Subcutaneous abdominal adipose tissue (tissue), 5 donors: ENCODE measurements around the gene ASTN2.

Source experiments
- H3K27ac ChIP-seq: one replicate; pipeline ENCODE4 v1.7.0; 2013; ENCODE audit warnings: low read depth, mild to moderate bottlenecking, inconsistent platforms, low read length, moderate library complexity
- H3K27me3 ChIP-seq, 5 donors: one replicate each; pipeline ENCODE4 v1.7.0; 2013; ENCODE audit warnings: low read length in 5 of 5, inconsistent platforms in 1 of 5; ENCODE audit not compliant: control insufficient read depth in 5 of 5, insufficient read depth in 4 of 5
- H3K36me3 ChIP-seq, 5 donors: one replicate each; pipeline ENCODE4 v1.7.0; 2013; ENCODE audit warnings: low read length in 5 of 5; ENCODE audit not compliant: control insufficient read depth in 5 of 5, insufficient read depth in 5 of 5
- H3K4me1 ChIP-seq, 5 donors: one replicate each; pipeline ENCODE4 v1.7.0; 2013; ENCODE audit warnings: low read length in 5 of 5, mild to moderate bottlenecking in 3 of 5, moderate library complexity in 1 of 5; ENCODE audit not compliant: control insufficient read depth in 5 of 5, insufficient read depth in 5 of 5
- H3K4me3 ChIP-seq, 5 donors: one replicate each; pipeline ENCODE4 v1.7.0; 2013; ENCODE audit warnings: low read length in 5 of 5, low read depth in 1 of 5
- H3K9ac ChIP-seq, 5 donors: one replicate each; pipeline ENCODE4 v1.7.0; 2013; ENCODE audit warnings: low read length in 5 of 5, mild to moderate bottlenecking in 4 of 5, moderate library complexity in 3 of 5
- H3K9me3 ChIP-seq, 5 donors: one replicate each; pipeline ENCODE4 v1.7.0; 2013; ENCODE audit warnings: low read length in 5 of 5; ENCODE audit not compliant: control insufficient read depth in 5 of 5
- donor health status: healthy.
- donor health status: healthy.
- donor health status: healthy.
- donor health status: healthy.
- donor health status: healthy.

Gene ASTN2

GRCh38 chr9:117116084-117116483, 298.8 kb downstream of the ASTN2 start:
- H3K4me3 ChIP-seq, result no peak overlapping the region
- H3K27ac ChIP-seq, result no peak overlapping the region
- no peaks in the 10 kb centered on the region for H3K36me3 ChIP-seq
- H3K9me3 ChIP-seq, result no peaks in the 10 kb centered on the region
- H3K9ac ChIP-seq, result no peak overlapping the region
- H3K27me3 ChIP-seq, result no peaks in the 10 kb centered on the region
- no peaks in the 10 kb centered on the region for H3K4me1 ChIP-seq

- Histone ChIP-seq H3K27ac (no peak overlapping the region), H3K4me3 (no peak overlapping the region), H3K36me3 (no peaks in the 10 kb centered on the region), H3K9me3 (no peaks in the 10 kb centered on the region), H3K9ac (no peak overlapping the region), H3K27me3 (no peaks in the 10 kb centered on the region), H3K4me1 (peaks cover 0 to 5% (median 0%) of the 10 kb centered on the region in 5 donors)
Observed at GRCh38 chr9:117114768-117115167, 300.1 kb downstream of the ASTN2 start.

DNA sequence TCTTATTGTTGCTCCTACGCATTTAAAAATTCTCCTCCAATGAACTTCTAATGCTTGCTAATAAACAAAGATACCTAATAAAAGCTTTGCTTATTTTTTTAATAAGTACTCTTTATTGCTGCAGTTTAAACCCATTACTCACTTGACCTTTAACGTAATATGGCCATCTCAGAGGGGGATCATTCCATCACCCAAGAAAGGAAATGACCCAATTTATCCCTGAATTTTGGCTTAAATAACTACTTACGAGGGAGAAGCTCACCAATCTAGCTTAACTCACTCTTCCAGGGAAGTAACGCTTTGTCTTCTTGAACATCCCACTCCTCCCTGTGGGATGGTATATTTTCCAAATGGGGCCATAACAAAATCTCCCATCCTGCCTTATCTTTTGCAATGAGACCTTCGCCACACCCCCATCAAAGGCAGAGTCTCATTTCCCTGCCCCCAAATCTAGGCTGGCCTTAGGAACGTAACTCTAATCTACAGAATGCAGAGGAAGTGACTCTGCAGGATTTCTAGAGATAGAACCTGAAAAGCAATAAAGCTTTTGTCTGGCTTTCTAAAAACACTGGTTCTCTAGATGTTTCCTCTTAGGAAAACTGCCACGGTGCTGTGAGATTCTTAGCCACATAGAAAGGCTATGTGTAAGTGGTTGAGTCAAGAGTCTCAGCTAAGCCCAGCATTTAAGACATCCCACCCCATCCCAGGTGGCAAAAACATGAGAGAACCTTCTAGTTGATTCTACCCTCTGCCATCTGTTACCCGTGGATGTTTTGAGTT, 310.0 kb downstream of the ASTN2 start:
- H3K9me3 ChIP-seq, result no peaks in the 10 kb centered on the region
- no peaks in the 10 kb centered on the region for H3K4me1 ChIP-seq

GRCh38 chr9:117104206-117104605, 310.7 kb downstream of the ASTN2 start:
- Histone ChIP-seq H3K27ac (no peak overlapping the region), H3K4me1 (no peaks in the 10 kb centered on the region), H3K36me3 (no peaks in the 10 kb centered on the region), H3K9ac (no peak overlapping the region), H3K4me3 (no peak overlapping the region), H3K27me3 (no peaks in the 10 kb centered on the region), H3K9me3 (no peaks in the 10 kb centered on the region)

More for the DNA sequence above, 310.0 kb downstream of the ASTN2 start:
- Histone ChIP-seq H3K27me3 (no peaks in the 10 kb centered on the region), H3K27ac (no peak overlapping the region), H3K9ac (no peak overlapping the region), H3K36me3 (no peaks in the 10 kb centered on the region), H3K4me3 (no peak overlapping the region)

DNA sequence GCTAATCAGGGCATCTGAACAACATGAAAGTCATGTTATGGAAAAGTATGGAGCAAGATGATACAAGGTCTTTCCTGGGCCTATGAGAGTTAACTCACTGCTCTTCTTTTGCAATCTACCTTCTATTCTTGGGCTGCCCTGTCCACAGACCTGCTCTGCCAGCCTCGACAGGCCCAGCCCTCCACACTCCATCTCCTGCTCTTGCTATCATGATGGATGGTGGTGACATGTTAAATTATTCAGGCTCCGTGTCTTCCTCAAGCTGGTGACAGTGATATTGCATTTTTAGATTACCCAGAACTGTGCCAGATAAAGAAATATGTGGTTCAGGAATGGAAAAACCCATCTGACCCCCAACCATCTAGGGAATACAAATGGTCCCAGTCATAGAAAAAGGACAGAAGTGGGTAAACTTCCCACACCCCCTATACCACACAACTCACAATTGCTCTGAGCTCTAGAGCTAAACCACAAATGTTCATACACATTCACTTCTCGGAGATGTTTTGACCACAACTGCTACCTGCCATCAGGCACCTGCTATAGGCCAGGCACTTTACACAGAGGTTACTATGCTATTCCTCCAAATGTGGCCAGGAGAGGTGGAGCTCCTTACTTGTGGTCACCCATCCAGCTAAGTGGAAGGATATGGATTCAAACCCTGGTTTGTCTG, 311.3 kb downstream of the ASTN2 start:
- Histone ChIP-seq H3K9ac (no peak overlapping the region), H3K4me1 (no peaks in the 10 kb centered on the region), H3K27me3 (no peaks in the 10 kb centered on the region), H3K4me3 (no peak overlapping the region), H3K9me3 (no peaks in the 10 kb centered on the region), H3K27ac (no peak overlapping the region), H3K36me3 (no peaks in the 10 kb centered on the region)

GRCh38 chr9:117101008-117101407, 313.8 kb downstream of the ASTN2 start:
- no peaks in the 10 kb centered on the region for H3K9me3 ChIP-seq
- no peaks in the 10 kb centered on the region for H3K36me3 ChIP-seq
- H3K4me3 ChIP-seq, result no peak overlapping the region
- no peaks in the 10 kb centered on the region for H3K4me1 ChIP-seq
- H3K27ac ChIP-seq, result no peak overlapping the region
- H3K27me3 ChIP-seq, result no peaks in the 10 kb centered on the region
- no peak overlapping the region for H3K9ac ChIP-seq

- no peak overlapping the region for H3K9ac ChIP-seq
- H3K27me3 ChIP-seq, result no peaks in the 10 kb centered on the region
- H3K36me3 ChIP-seq, result no peaks in the 10 kb centered on the region
- H3K4me3 ChIP-seq, result no peak overlapping the region
- H3K27ac ChIP-seq, result no peak overlapping the region
- no peaks in the 10 kb centered on the region for H3K9me3 ChIP-seq
- H3K4me1 ChIP-seq, result no peaks in the 10 kb centered on the region
Observed at GRCh38 chr9:117098331-117098730, 316.5 kb downstream of the ASTN2 start.

DNA sequence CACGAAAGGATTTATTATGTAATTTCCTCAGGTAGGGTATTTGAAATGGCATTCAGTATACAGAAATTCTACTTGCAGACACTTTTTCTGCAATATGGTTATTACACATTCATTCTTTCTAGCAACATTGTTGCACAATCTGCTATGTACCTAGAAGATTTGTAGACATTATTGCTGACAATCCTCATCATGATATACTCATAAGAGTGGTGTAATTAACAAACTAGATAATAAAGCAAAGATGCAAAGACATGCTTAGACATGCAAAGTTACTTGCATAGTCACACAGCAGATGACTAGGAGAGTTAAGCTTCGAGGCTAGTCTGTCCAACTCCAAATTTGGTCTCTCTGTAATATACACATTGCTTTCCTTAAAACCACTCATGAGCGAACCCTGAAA, 317.1 kb downstream of the ASTN2 start:
- Histone ChIP-seq H3K4me3 (no peak overlapping the region), H3K36me3 (no peaks in the 10 kb centered on the region), H3K27ac (no peak overlapping the region), H3K9ac (no peak overlapping the region), H3K27me3 (no peaks in the 10 kb centered on the region), H3K4me1 (no peaks in the 10 kb centered on the region), H3K9me3 (no peaks in the 10 kb centered on the region)

- no peaks in the 10 kb centered on the region for H3K36me3 ChIP-seq
- no peak overlapping the region for H3K4me3 ChIP-seq
- no peaks in the 10 kb centered on the region for H3K9me3 ChIP-seq
- H3K9ac ChIP-seq, result no peak overlapping the region
- H3K4me1 ChIP-seq, result no peaks in the 10 kb centered on the region
- no peak overlapping the region for H3K27ac ChIP-seq
- H3K27me3 ChIP-seq, result no peaks in the 10 kb centered on the region
Observed at GRCh38 chr9:117096138-117096537, 318.7 kb downstream of the ASTN2 start.

DNA sequence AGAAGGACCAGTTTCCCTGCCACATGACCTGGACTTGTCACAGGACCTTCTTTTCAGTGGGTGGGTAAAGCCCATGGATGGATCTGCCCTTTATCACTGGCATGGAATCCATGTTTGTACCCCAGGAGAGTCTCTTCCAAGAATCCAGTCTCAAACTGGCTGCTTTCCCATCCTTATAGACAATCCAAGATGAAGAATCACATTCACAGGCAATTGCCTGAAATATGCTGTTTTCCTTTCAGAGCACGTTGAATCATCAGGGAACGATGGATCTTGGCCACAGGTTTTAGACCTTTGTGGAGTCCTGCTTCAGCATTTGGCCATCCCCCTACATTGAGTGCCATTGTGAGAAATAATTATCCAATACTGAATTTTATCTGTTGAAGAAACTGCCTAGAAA, 319.8 kb downstream of the ASTN2 start:
- no peaks in the 10 kb centered on the region for H3K4me1 ChIP-seq
- H3K27me3 ChIP-seq, result no peaks in the 10 kb centered on the region
- H3K36me3 ChIP-seq, result no peaks in the 10 kb centered on the region
- no peaks in the 10 kb centered on the region for H3K9me3 ChIP-seq
- H3K9ac ChIP-seq, result no peak overlapping the region
- H3K4me3 ChIP-seq, result no peak overlapping the region
- H3K27ac ChIP-seq, result no peak overlapping the region
